IMR-90 (cell line): ENCODE data around the gene ASAP2. TPM values are rescaled to one million over a fixed set of nuclear protein-coding genes. Genes with fewer than 3 reads are reported as not detected.

Experiments
- ATAC-seq: fragments of 200-7000 bp; cut with Tn5 transposase; 2 replicates; pipeline ENCODE4 v1.9.1; 2020; ENCODE audit warnings: low read depth, mild to moderate bottlenecking, moderate library complexity
- BruUV-seq: library from RNA; stranded (reverse); fragments of 400-500 nt; replicated peaks from 2 replicates; lab custom pipeline; 2021; lab: Mats Ljungman, UMichigan
- CTCF ChIA-PET: fragments of 300-600 bp; formaldehyde crosslinking; extraction: SDS; loops from one replicate; lab custom pipeline; 2021; ENCODE audit warnings: antibody characterized with exemption; lab: Yijun Ruan, JAX
- POLR2A ChIA-PET: fragments of 300-600 bp; sonication (Branson Sonifier 250); formaldehyde crosslinking; loops from one replicate; lab custom pipeline; 2022; ENCODE audit warnings: antibody characterized with exemption; ENCODE audit not compliant: unreplicated experiment; lab: Charles Lee
- DNase-seq: peaks from one replicate; pipeline ENCODE4 v3.0.0; 2013
- H2AFZ ChIP-seq: replicated peaks from 2 replicates; pipeline ENCODE3; 2013; ENCODE audit warnings: low read length, mild to moderate bottlenecking; ENCODE audit not compliant: poor library complexity
- H2AK5ac ChIP-seq: 2 replicates; pipeline ENCODE4 v1.6.1; 2013; ENCODE audit warnings: low read depth, low read length, inconsistent platforms
- H2AK9ac ChIP-seq: replicated peaks from 2 replicates; pipeline ENCODE3; 2013; ENCODE audit warnings: mild to moderate bottlenecking, low read depth, low read length, moderate library complexity; ENCODE audit not compliant: poor library complexity
- H2BK120ac ChIP-seq: 2 replicates; pipeline ENCODE4 v1.6.1; 2013; ENCODE audit warnings: low read depth, low read length, inconsistent platforms
- H2BK15ac ChIP-seq: 3 replicates; pipeline ENCODE4 v1.6.1; 2013; ENCODE audit warnings: low read depth, low read length, inconsistent platforms
- H2BK20ac ChIP-seq: 2 replicates; pipeline ENCODE4 v1.6.1; 2013; ENCODE audit warnings: low read depth, mild to moderate bottlenecking, inconsistent platforms, low read length, moderate library complexity
- H2BK5ac ChIP-seq: 2 replicates; pipeline ENCODE4 v1.6.1; 2013; ENCODE audit warnings: mild to moderate bottlenecking, low read depth, low read length, inconsistent platforms; ENCODE audit not compliant: poor library complexity, severe bottlenecking
- H3K14ac ChIP-seq: replicated peaks from 2 replicates; pipeline ENCODE4 v1.6.1; 2013; ENCODE audit warnings: low read depth, low read length, inconsistent platforms
- H3K18ac ChIP-seq: 2 replicates; pipeline ENCODE4 v1.6.1; 2013; ENCODE audit warnings: low read depth, low read length, control low read depth
- H3K23ac ChIP-seq: 2 replicates; pipeline ENCODE4 v1.6.1; 2013; ENCODE audit warnings: low read depth, low read length, inconsistent platforms
- H3K27ac ChIP-seq: 2 replicates; pipeline ENCODE4 v1.5.1; 2013; ENCODE audit warnings: mild to moderate bottlenecking, control low read depth, low read length; ENCODE audit not compliant: insufficient read depth
- H3K27me3 ChIP-seq: 2 replicates; pipeline ENCODE4 v1.6.1; 2013; ENCODE audit warnings: low read length; ENCODE audit not compliant: control insufficient read depth, insufficient read depth
- H3K36me3 ChIP-seq: 2 replicates; pipeline ENCODE4 v1.6.1; 2013; ENCODE audit warnings: low read length, mixed read lengths; ENCODE audit not compliant: control insufficient read depth, insufficient read depth
- H3K4ac ChIP-seq: 2 replicates; pipeline ENCODE4 v1.6.1; 2013; ENCODE audit warnings: low read depth, low read length, inconsistent platforms
- H3K4me1 ChIP-seq: 2 replicates; pipeline ENCODE4 v1.6.1; 2013; ENCODE audit warnings: low read length, mixed read lengths; ENCODE audit not compliant: control insufficient read depth, insufficient read depth
- H3K4me2 ChIP-seq: 2 replicates; pipeline ENCODE4 v1.6.1; 2013; ENCODE audit warnings: low read depth, mild to moderate bottlenecking, control low read depth, low read length, moderate library complexity
- H3K4me3 ChIP-seq: 2 replicates; pipeline ENCODE4 v1.5.1; 2013; ENCODE audit warnings: low read depth, mild to moderate bottlenecking, control low read depth, low read length, moderate library complexity; ENCODE audit not compliant: insufficient read depth
- H3K56ac ChIP-seq: 2 replicates; pipeline ENCODE4 v1.6.1; 2013; ENCODE audit warnings: low read length, inconsistent platforms; ENCODE audit not compliant: insufficient read depth; ENCODE audit errors: extremely low read depth
- H3K79me1 ChIP-seq, 2 experiments: 2 replicates each; pipeline ENCODE4 v1.6.1; 2013; ENCODE audit warnings: low read length in 2 of 2, inconsistent platforms in 1 of 2, low read depth in 1 of 2
- H3K9ac ChIP-seq: 2 replicates; pipeline ENCODE4 v1.6.1; 2013; ENCODE audit warnings: low read depth, low read length, control low read depth
- H3K9me1 ChIP-seq: 2 replicates; pipeline ENCODE4 v1.6.1; 2013; ENCODE audit warnings: low read length, inconsistent platforms; ENCODE audit not compliant: insufficient read depth
- H3K9me3 ChIP-seq: 2 replicates; pipeline ENCODE4 v1.6.1; 2013; ENCODE audit warnings: low read length; ENCODE audit not compliant: control insufficient read depth, insufficient read depth
- H4K20me1 ChIP-seq: 2 replicates; pipeline ENCODE4 v1.6.1; 2013; ENCODE audit warnings: low read length, inconsistent platforms; ENCODE audit not compliant: insufficient read depth
- H4K5ac ChIP-seq: 2 replicates; pipeline ENCODE4 v1.6.1; 2013; ENCODE audit warnings: mild to moderate bottlenecking, low read depth, low read length, control low read depth
- H4K8ac ChIP-seq, 2 experiments: 2 replicates each; pipeline ENCODE4 v1.6.1; 2013; ENCODE audit warnings: low read depth in 2 of 2, low read length in 2 of 2, control low read depth in 1 of 2, inconsistent platforms in 1 of 2
- H4K91ac ChIP-seq: 2 replicates; pipeline ENCODE4 v1.6.1; 2013; ENCODE audit warnings: low read depth, low read length, inconsistent platforms; ENCODE audit not compliant: insufficient read depth
- BHLHE40 ChIP-seq: fragments of 150-350 bp; IDR thresholded peaks from 2 replicates; pipeline ENCODE4 v1.6.1; 2016; ENCODE audit warnings: mild to moderate bottlenecking, low read depth, low read length
- CEBPB ChIP-seq: IDR thresholded peaks from 2 replicates; pipeline ENCODE4 v1.6.1; 2012; ENCODE audit warnings: low read depth, low read length, improper control_type of control experiment
- CHD1 ChIP-seq: IDR thresholded peaks from 2 replicates; pipeline ENCODE4 v1.6.1; 2012; ENCODE audit warnings: low read depth, low read length, improper control_type of control experiment
- FOS ChIP-seq: fragments of 150-350 bp; IDR thresholded peaks from 2 replicates; pipeline ENCODE4 v1.6.1; 2016; ENCODE audit warnings: low read depth, low read length
- MAFK ChIP-seq: IDR thresholded peaks from 2 replicates; pipeline ENCODE4 v1.6.1; 2012; ENCODE audit warnings: low read depth, low read length, improper control_type of control experiment
- MAZ ChIP-seq: IDR thresholded peaks from 2 replicates; pipeline ENCODE4 v1.6.1; 2012; ENCODE audit warnings: low read depth, mild to moderate bottlenecking, low read length, improper control_type of control experiment, moderate library complexity, borderline replicate concordance
- MXI1 ChIP-seq: IDR thresholded peaks from 2 replicates; pipeline ENCODE4 v1.6.1; 2012; ENCODE audit warnings: low read depth, mild to moderate bottlenecking, low read length, moderate library complexity, borderline replicate concordance
- NFE2L2 ChIP-seq: fragments of 150-350 bp; IDR thresholded peaks from 2 replicates; pipeline ENCODE4 v1.6.1; 2016; ENCODE audit warnings: low read depth, mild to moderate bottlenecking, low read length
- POLR2A ChIP-seq: IDR thresholded peaks from 2 replicates; pipeline ENCODE4 v1.6.1; 2012; ENCODE audit warnings: mild to moderate bottlenecking, low read depth, low read length
- RAD21 ChIP-seq: IDR thresholded peaks from 2 replicates; pipeline ENCODE4 v1.6.1; 2012; ENCODE audit warnings: low read length, improper control_type of control experiment
- RCOR1 ChIP-seq: IDR thresholded peaks from 2 replicates; pipeline ENCODE4 v1.6.1; 2012; ENCODE audit warnings: mild to moderate bottlenecking, low read length, improper control_type of control experiment; ENCODE audit not compliant: insufficient replicate concordance
- RFX5 ChIP-seq: IDR thresholded peaks from 2 replicates; pipeline ENCODE4 v1.8.0; 2012; ENCODE audit warnings: low read depth, mild to moderate bottlenecking, low read length, moderate library complexity
- SMC3 ChIP-seq: fragments of 150-350 bp; IDR thresholded peaks from 2 replicates; pipeline ENCODE4 v1.6.1; 2016; ENCODE audit warnings: low read depth, mild to moderate bottlenecking, antibody characterized with exemption, low read length, moderate library complexity
- WGBS, 2 experiments: methylation state at CpG; one replicate each; pipeline versions ENCODE4 v1.1.5 to v1.1.7; 2013; ENCODE audit warnings: missing lambda C conversion rate in 2 of 2; ENCODE audit not compliant: insufficient read length in 1 of 2; ENCODE audit errors: extremely low coverage in 2 of 2; 5-methylcytosine and 5-hydroxymethylcytosine counted together
- dilution Hi-C: fragments of 300-500 bp; cut with HindIII; formaldehyde crosslinking; loops from one replicate; pipeline ENCODE4 v1.14.3; 2018; ENCODE audit warnings: low sequenced_read_pairs; ENCODE audit not compliant: unreplicated experiment
- in situ Hi-C: fragments of 300-500 bp; cut with MboI; formaldehyde crosslinking; loops from 3 replicates; pipeline ENCODE4 v1.14.3; 2019; ENCODE audit warnings: low sequenced_read_pairs, inconsistent platforms, mixed read lengths
- intact Hi-C: fragments of 100-400 bp; cut with micrococcal nuclease; formaldehyde crosslinking; loops from 2 replicates; pipeline ENCODE4 v1.10.0; 2022
- polyA plus RNA-seq, 3 experiments: library from polyadenylated mRNA; depleted of rRNA; stranded (reverse); fragments of >200 nt; gene quantifications; 2 replicates each; pipeline ENCODE4 v1.2.3, GENCODE V29; 2012; ENCODE audit warnings: low replicate concordance in 1 of 3
- total RNA-seq: library from RNA; depleted of rRNA; stranded (reverse); fragments of >200 nt; gene quantifications from 2 replicates; pipeline ENCODE4 v1.2.3, GENCODE V29; 2012
- TF ChIP-seq, protein P1 (sequence below): conservative IDR thresholded peaks from 2 replicates; pipeline ENCODE4 v1.5.1; 2012; ENCODE audit warnings: mild to moderate bottlenecking, low read depth, low read length, improper control_type of control experiment
- TF ChIP-seq, protein P2 (sequence below): fragments of 150-350 bp; IDR thresholded peaks from 2 replicates; pipeline ENCODE4 v1.6.1; 2017; ENCODE audit warnings: mild to moderate bottlenecking, antibody characterized with exemption, low read length, low read depth
- TF ChIP-seq, protein P3 (sequence below): fragments of 150-350 bp; IDR thresholded peaks from 2 replicates; pipeline ENCODE4 v1.6.1; 2016; ENCODE audit warnings: low read depth, mild to moderate bottlenecking, low read length, moderate library complexity, borderline replicate concordance

Gene ASAP2
- total and polyA plus RNA-seq, 2 of the 4 experiments (the other 2 are of a cell fraction), result 19.7 to 28.1 TPM

DNA sequence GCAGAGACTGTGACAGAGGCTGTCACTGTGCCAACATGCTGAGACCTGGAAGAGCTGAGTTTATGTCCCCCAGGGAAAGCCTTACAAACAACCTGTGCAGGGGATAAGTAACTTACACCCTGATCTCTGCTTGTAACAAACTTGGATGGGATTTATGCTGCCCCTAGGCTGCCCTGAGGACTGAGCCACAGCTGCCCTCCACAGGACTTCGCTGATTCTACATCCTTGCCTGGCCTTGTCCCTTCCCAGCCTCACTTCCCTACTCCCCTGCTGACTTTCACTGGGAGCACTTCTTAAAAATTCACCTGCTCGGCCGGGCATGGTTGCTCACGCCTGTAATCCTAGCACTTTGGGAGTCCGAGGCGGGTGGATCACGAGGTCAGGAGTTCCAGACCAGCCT, 45.9 kb upstream of the ASAP2 start:
- BruUV-seq, result no TSS peak
- no peak overlapping the region for H4K91ac ChIP-seq
- no peaks in the 10 kb centered on the region for H3K27me3 ChIP-seq
- intact Hi-C loops, result no loop called here
- H3K79me1 ChIP-seq, result 0 out of 4 replicates have a peak, but pooled peaks cover 0 to 3% of the 10 kb centered on the region in 2 experiments
- dilution Hi-C loops, result no loop called here
- no peak overlapping the region for H3K4me2 ChIP-seq
- no peak overlapping the region for H3K9ac ChIP-seq
- no peak overlapping the region for H3K18ac ChIP-seq
- H3K27ac ChIP-seq, result no peak overlapping the region
- H3K14ac ChIP-seq, result no peak overlapping the region
- H2AFZ ChIP-seq, result no peak overlapping the region
- H2BK15ac ChIP-seq, result no peak overlapping the region; the same call in 2 of the 3 replicates
- H3K23ac ChIP-seq, result no peak overlapping the region
- no peak overlapping the region for H2BK20ac ChIP-seq
- H3K9me1 ChIP-seq, result peaks cover 17% of the 10 kb centered on the region
- no peak overlapping the region for H3K56ac ChIP-seq
- H2BK120ac ChIP-seq, result no peak overlapping the region
- H4K5ac ChIP-seq, result no peak overlapping the region
- peaks cover 14% of the 10 kb centered on the region for H3K4me1 ChIP-seq
- H2AK9ac ChIP-seq, result no peak overlapping the region
- DNase-seq, result no peak
- H2BK5ac ChIP-seq, result no peak overlapping the region
- H3K4me3 ChIP-seq, result no peak overlapping the region
- no peaks in the 10 kb centered on the region for H3K36me3 ChIP-seq
- H4K8ac ChIP-seq, result no peak overlapping the region
- ATAC-seq, result no peak
- TF ChIP-seq, protein P1, sequence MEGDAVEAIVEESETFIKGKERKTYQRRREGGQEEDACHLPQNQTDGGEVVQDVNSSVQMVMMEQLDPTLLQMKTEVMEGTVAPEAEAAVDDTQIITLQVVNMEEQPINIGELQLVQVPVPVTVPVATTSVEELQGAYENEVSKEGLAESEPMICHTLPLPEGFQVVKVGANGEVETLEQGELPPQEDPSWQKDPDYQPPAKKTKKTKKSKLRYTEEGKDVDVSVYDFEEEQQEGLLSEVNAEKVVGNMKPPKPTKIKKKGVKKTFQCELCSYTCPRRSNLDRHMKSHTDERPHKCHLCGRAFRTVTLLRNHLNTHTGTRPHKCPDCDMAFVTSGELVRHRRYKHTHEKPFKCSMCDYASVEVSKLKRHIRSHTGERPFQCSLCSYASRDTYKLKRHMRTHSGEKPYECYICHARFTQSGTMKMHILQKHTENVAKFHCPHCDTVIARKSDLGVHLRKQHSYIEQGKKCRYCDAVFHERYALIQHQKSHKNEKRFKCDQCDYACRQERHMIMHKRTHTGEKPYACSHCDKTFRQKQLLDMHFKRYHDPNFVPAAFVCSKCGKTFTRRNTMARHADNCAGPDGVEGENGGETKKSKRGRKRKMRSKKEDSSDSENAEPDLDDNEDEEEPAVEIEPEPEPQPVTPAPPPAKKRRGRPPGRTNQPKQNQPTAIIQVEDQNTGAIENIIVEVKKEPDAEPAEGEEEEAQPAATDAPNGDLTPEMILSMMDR, result no peak
- TF ChIP-seq, protein P2, sequence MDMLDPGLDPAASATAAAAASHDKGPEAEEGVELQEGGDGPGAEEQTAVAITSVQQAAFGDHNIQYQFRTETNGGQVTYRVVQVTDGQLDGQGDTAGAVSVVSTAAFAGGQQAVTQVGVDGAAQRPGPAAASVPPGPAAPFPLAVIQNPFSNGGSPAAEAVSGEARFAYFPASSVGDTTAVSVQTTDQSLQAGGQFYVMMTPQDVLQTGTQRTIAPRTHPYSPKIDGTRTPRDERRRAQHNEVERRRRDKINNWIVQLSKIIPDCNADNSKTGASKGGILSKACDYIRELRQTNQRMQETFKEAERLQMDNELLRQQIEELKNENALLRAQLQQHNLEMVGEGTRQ, result no peak
- TF ChIP-seq RAD21 (no peak), CHD1 (no peak), CEBPB (no peak), RFX5 (no peak), FOS (no peak), BHLHE40 (no peak), POLR2A (no peak), MAZ (no peak), RCOR1 (no peak), MXI1 (no peak), SMC3 (no peak), MAFK (no peak), NFE2L2 (no peak)
- TF ChIP-seq, protein P3, sequence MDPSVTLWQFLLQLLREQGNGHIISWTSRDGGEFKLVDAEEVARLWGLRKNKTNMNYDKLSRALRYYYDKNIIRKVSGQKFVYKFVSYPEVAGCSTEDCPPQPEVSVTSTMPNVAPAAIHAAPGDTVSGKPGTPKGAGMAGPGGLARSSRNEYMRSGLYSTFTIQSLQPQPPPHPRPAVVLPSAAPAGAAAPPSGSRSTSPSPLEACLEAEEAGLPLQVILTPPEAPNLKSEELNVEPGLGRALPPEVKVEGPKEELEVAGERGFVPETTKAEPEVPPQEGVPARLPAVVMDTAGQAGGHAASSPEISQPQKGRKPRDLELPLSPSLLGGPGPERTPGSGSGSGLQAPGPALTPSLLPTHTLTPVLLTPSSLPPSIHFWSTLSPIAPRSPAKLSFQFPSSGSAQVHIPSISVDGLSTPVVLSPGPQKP, result no peak
- no peak overlapping the region for H3K4ac ChIP-seq
- ChIA-PET POLR2A (no interaction called here), CTCF (interaction anchor here (0.7 kb wide), 1 partner anchor 10 kb away, joined by 6 read pairs; no protein-coding TSS in a partner anchor)
- in situ Hi-C loops, result no loop called here
- no peaks in the 10 kb centered on the region for H3K9me3 ChIP-seq
- H4K20me1 ChIP-seq, result no peaks in the 10 kb centered on the region
- WGBS, 2 experiments, result 59% methylated on average over 3 of the region's 7 CpGs; no CpG with 5 or more reads in 1 of the 2 experiments
- peak overlapping the region; percentile 1; the same call in 1 of the 2 replicates for H2AK5ac ChIP-seq
